Skin epidermis (tissue), 12 donors: ENCODE results near the gene CASP10.
"Not testable (repeated sequence)": the region's sequence is repeated elsewhere in the genome, so short reads cannot be mapped to it uniquely, and the experiment has no call there.

Experiments
- H3K27ac ChIP-seq, 21 experiments: fragments of 200-600 bp; sonication (generic) in 11 of 21; one replicate each; pipeline ENCODE4 v1.5.0; 2020; ENCODE audit warnings: mild to moderate bottlenecking in 3 of 21, inconsistent platforms in 2 of 21, moderate library complexity in 2 of 21
- H3K4me3 ChIP-seq, 7 experiments: fragments of 200-600 bp; sonication (generic) in 2 of 7; one replicate each; pipeline ENCODE4 v1.5.0; 2020; ENCODE audit warnings: inconsistent platforms in 2 of 7, mild to moderate bottlenecking in 2 of 7, moderate library complexity in 1 of 7

Gene CASP10

DNA sequence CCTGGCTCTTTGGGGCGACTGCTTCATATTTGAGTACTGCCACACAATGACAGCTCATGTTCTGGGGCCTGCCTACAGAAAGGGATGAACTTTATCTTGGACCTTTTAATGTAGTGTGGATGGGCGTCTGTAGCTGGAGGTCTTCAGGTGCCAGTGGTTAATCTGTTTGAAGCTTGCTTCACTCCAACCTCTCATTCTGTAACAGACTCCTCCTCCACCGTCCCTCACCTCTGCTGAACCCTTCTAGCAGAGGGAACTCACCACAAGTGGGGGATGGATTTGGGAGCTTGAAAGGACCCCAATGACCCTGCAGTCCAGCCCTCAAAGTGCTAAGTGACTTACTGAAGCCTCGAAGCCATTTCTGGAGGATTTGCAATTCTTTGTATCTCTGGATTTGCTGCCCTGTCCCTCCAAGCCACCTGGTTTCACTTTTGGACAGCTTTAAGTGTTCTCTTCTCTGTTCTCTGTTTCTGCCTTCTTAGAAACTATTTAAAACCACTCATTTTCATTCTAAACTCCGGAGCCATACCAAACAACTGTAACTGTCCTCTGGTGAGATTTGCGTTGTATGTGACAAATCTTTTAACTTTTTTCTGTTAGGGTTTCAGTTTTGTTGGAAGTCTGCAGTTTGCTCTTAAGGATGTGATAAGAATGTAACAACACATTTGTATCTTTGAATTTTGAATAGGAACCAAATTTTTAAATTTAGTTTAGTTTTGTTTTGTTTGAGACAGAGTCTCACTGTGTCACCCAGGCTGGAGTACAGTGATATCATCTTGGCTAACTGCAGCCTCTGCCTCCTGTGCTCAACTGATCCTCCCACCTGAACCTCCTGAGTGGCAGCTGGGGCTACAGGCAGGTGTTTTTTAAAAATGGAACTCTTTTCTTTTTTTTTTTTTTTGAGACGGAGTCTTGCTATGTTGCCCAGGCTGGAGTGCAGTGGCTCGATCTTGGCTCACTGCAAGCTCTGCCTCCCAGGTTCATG, 40.4 kb downstream of the CASP10 start:
- peak overlapping the region in 3 of 21 experiments; percentile 29 to 44 (median 35) for H3K27ac ChIP-seq
- no peak overlapping the region for H3K4me3 ChIP-seq

GRCh38 chr2:201228271-201228911, 45.5 kb downstream of the CASP10 start:
- H3K4me3 ChIP-seq = no peak overlapping the region
- H3K27ac ChIP-seq = peak overlapping the region in 11 of 21 experiments; percentile 4 to 66 (median 40)

- H3K27ac ChIP-seq = peak overlapping the region in 6 of 21 experiments; percentile 5 to 58 (median 44)
- H3K4me3 ChIP-seq = no peak overlapping the region
Observed at GRCh38 chr2:201228912-201229290, 46.0 kb downstream of the CASP10 start.

- Histone ChIP-seq H3K27ac (peak overlapping the region in 17 of 21 experiments; percentile 20 to 86 (median 64)), H3K4me3 (no peak overlapping the region)
Observed at GRCh38 chr2:201231781-201232466, 49.0 kb downstream of the CASP10 start.

GRCh38 chr2:201232467-201232815, 49.5 kb downstream of the CASP10 start:
- Histone ChIP-seq H3K27ac (peak overlapping the region in 10 of 21 experiments; percentile 25 to 92 (median 75)), H3K4me3 (no peak overlapping the region)

- H3K27ac ChIP-seq = peak overlapping the region in 20 of 21 experiments; percentile 13 to 92 (median 76)
Observed at GRCh38 chr2:201233192-201233811, 50.4 kb downstream of the CASP10 start.

DNA sequence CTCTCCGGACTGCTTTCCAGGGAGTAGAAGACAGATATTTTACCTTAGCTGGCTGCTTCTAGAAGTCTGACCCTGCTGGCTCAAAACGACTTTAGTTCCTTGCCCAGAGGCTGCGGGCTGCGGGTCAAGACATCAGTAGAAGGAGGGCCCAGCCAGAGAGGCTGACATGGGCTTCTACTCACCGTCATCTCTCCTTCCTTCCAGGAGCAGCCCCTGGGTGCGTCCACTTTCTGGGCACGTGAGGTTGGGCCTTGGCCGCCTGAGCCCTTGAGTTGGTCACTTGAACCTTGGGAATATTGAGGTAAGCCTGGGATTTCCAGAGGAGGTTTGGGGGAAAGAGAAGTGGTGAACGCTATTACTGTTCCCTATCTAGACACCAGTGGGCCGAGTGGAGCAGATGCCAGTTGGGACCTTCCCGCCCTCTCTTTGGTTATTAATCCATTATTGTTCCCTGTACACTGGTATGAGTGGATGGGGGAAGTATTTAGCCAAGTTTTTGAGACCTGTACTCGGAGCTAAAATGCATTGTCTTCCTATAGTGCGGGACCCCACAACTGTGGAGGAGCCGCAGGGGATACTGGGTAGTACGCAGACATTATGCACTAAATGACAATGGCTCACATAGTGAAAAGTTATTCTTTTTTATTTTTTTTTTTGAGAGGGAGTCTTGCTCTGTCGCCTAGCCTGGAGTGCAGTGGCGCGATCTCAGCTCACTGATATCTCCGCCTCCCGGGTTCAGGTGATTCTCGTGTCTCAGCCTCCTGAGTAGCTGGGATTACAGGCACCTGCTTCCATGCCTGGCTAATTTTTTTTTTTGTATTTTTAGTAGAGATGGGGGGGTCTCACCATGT, 51.1 kb downstream of the CASP10 start:
- Histone ChIP-seq H3K4me3 (peak overlapping the region; percentile 33 to 55 (median 38)), H3K27ac (peak overlapping the region; percentile 13 to 92 (median 76))

More at GRCh38 chr2:201233192-201233811, 50.4 kb downstream of the CASP10 start:
- peak overlapping the region; percentile 33 to 55 (median 38) for H3K4me3 ChIP-seq

GRCh38 chr2:201234663-201235135, 51.8 kb downstream of the CASP10 start:
- Histone ChIP-seq H3K4me3 (peak overlapping the region; percentile 33 to 55 (median 38)), H3K27ac (peak overlapping the region in 11 of 21 experiments; percentile 49 to 92 (median 78))

DNA sequence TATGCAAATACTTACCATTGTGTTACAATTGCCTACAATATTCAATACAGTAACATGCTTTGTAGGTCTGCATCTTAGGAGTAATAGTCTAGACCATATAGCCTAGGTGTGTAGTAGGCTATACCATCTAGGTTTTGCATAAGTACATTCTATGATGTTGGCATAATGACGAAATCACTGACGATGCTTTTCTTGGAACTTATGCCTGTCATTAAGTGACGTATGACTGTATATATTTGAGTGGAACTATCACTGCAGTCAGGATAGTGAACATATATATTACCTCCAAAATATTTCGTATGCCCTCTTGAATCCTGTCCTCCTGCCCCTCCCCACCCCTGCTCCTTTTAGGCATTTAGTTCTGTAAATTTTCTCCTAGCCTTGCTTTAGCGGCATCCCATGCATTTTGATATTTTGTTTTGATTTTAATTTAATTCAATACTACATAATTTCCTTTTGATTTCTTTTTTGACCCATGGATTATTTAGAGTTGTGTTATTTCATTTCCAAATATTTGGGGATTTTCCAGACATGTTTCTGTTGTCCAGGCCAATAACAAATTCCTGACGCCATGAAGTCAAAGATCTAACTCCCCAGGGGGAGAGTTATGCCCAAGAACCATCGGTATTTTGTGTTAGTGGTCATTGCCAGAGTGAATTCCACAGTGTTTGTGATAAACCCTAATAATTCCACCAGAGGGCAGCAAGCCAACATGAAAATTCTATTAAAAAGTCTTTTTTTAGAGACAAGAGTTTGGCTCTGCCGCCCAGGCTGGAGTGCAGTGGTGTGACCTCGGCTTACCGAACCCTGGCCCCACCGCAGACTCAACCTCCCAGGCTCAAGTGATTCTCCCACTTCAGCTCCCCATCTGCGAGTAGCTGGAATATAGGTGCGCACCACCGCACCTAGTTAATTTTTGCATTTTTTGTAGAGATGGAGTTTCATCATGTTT, 53.2 kb downstream of the CASP10 start:
- Histone ChIP-seq H3K27ac (peak overlapping the region in 10 of 21 experiments; percentile 12 to 92 (median 28)), H3K4me3 (peak overlapping the region in 2 of 7 experiments; percentile 1 to 5)

- Histone ChIP-seq H3K27ac (peak overlapping the region in 4 of 21 experiments; percentile 11 to 57 (median 40)), H3K4me3 (no peak overlapping the region)
Observed at GRCh38 chr2:201237486-201238123, 54.7 kb downstream of the CASP10 start.

DNA sequence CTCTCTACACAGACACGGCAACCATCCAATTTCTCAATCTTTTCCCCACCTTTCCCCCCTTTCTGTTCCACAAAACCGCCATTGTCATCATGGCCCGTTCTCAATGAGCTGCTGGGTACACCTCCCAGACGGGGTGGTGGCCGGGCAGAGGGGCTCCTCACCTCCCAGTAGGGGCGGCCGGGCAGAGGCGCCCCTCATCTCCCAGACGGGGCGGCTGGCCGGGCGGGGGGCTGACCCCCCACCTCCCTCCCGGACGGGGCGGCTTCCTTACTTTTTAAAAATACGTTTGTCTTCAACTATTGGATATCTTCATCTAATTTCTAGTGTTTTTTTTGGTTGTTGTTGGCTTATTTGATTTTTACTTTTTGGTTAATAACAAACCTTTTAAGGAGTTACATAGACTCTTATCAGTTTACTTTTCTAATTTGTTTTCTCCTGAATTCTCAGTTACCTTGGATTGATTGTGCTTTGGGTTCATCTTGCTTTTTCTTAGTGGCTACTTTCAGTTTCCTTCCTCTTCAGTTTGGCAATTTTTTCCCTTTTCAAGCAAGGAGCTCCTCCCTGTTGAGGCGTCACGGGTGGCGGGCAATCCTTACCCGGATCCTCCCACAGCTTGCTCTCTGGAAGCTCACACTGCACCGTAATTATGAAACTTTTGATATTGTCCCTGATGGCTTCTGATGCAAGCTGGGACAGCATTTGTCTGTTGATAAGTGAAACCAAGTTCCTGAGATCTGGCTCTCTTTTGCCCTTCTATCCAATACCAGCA, 56.4 kb downstream of the CASP10 start:
- H3K27ac ChIP-seq = peak overlapping the region in 18 of 21 experiments; percentile 22 to 79 (median 63)
- H3K4me3 ChIP-seq = not testable (repeated sequence)

DNA sequence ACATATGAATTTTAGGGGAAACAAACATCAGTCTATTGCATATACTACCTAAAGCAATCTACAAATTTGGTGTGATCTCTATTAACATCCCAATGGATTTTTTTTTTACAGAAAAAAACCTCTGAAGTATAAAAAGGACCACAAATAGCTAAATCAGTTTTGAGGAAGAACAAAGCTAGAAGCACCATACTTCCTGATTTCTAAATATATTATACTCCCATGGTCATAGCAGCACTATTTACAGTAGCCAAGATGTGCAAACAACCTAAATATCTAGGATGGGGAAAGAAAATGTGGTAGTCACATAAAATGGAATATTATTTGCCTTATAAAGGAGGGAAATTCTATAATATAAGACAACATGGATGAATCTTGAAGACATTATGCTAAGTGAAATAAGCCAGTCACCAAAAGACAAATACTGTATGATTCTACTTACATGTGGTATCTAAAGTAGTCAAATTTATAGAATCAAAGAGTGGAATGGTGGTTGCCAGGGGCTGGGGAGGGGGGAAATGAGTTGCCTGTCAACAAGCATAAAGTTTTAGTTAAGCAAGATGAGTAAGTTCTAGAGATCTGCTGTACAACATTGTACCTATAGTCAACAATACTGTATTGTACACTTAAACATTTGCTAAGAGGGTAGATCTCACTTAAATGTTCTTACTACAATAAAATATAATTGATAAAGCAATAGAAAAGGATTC, 59.8 kb downstream of the CASP10 start:
- Histone ChIP-seq H3K27ac (no peak overlapping the region), H3K4me3 (no peak overlapping the region)

GRCh38 chr2:201244829-201245228, 61.9 kb downstream of the CASP10 start:
- H3K4me3 ChIP-seq = no peak overlapping the region

GRCh38 chr2:201246280-201246679, 63.3 kb downstream of the CASP10 start:
- Histone ChIP-seq H3K4me3 (no peak overlapping the region), H3K27ac (peak overlapping the region in 1 of 21 experiments; percentile 17)

More at GRCh38 chr2:201244829-201245228, 61.9 kb downstream of the CASP10 start:
- no peak overlapping the region for H3K27ac ChIP-seq

DNA sequence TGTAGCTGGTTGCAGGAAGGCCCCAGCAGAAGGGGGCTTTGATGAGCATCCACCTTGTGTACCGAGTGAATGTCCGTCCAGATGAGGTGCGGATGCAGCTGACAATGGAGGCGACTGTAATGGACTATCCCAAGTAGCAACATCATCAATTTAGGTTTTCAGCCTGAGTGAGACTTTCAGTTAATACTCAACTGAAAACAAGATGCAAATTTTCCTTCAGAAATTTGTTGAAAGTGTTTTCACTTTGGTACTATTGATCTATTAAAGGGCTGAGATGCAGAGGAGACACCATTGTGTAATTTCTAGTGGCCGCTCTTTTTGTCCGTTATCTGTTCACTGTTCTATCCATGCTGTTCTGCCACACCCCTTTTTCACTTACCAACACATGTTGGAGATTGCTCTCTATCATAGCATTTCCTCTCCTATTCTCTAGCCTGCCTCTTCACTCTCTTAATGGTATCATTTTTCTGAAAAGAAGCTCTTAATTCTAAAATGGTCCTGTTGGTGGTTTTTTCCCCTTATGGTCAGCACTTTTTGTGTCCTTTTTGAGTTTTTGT, 65.4 kb downstream of the CASP10 start:
- Histone ChIP-seq H3K27ac (no peak overlapping the region), H3K4me3 (no peak overlapping the region)
